H54 (cell line): Measurements from ENCODE around the gene NAALADL2.
A peak's percentile ranks its signal among the peaks of the same experiment; 100 is the strongest.

Experiments used
- DNase-seq: peaks from one replicate; pipeline ENCODE4 v3.0.0; 2011; ENCODE audit warnings: low spot score, mixed read lengths; ENCODE audit not compliant: insufficient read length
- FAIRE-seq: peaks from 3 replicates; lab custom pipeline; 2011; peaks lifted over from hg19 to GRCh38; lab: Jason Lieb, UNC
- POLR2A ChIP-seq: IDR thresholded peaks from 2 replicates; pipeline ENCODE4 v1.6.1; 2011; ENCODE audit warnings: low read depth, mild to moderate bottlenecking, low read length

NAALADL2 gene

GRCh38 chr3:175187586-175187985 is 328.5 kb downstream of the NAALADL2 start:
- DNase-seq: no peak
- no peak for TF ChIP-seq POLR2A
- no peak for FAIRE-seq

- no peak for TF ChIP-seq POLR2A
- FAIRE-seq: peak; percentile 30
- DNase-seq: no peak
These were observed 333.4 kb downstream of the NAALADL2 start for GRCh38 chr3:175192536-175192935.

GRCh38 chr3:175193815-175194518 is 334.8 kb downstream of the NAALADL2 start:
- TF ChIP-seq POLR2A: no peak
- DNase-seq: peak; percentile 6
- FAIRE-seq: peak; percentile 69

GRCh38 chr3:175198991-175199783 is 340.1 kb downstream of the NAALADL2 start:
- no peak for TF ChIP-seq POLR2A
- FAIRE-seq (no peak), DNase-seq (no peak)

GRCh38 chr3:175199961-175200360 is 340.8 kb downstream of the NAALADL2 start:
- DNase-seq: no peak
- no peak for TF ChIP-seq POLR2A
- no peak for FAIRE-seq

- no peak for DNase-seq
- TF ChIP-seq POLR2A: no peak
- peak; percentile 75 for FAIRE-seq
These were observed 341.4 kb downstream of the NAALADL2 start for GRCh38 chr3:175200391-175201095.

DNA sequence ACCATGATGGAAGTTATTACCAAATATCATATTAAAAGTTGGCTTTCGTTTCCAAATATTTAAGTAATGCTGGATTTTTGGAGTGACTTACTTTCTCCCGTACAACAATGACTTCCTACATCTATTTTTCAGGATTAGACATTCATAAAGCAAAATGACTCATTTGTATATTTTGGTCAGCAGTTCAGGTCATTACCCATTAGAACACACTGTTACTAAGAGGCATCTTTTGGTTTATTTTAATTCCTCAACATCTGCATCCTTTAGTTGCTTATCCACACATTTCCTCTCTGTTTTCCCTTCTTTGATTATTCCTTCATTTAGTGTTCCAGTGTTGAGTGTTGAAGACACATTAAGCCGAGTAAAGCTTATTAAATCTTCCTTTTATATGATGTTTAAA is 348.2 kb downstream of the NAALADL2 start:
- FAIRE-seq: peak; percentile 43
- no peak for TF ChIP-seq POLR2A
- DNase-seq: no peak

- no peak for FAIRE-seq
- no peak for TF ChIP-seq POLR2A
- no peak for DNase-seq
These were observed 349.2 kb downstream of the NAALADL2 start for GRCh38 chr3:175208326-175208725.

DNA sequence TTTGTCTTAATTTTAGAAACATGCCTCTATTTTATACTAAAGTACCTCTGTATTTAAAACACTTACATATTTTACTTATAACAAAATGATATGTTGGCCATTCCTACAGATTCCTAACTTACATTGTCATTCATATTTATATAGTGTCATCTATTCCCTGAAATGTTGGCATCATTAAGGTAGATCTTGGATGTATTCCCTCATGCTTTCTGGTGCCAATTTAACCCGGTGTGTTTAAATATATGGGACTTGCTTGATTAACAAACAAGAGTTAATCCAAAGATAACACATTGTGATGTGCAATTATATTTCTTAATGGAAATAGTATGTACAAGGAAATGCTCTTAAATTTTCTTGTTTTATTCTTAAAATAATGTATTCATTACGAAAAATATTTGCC is 352.3 kb downstream of the NAALADL2 start:
- no peak for TF ChIP-seq POLR2A
- no peak for FAIRE-seq
- no peak for DNase-seq

GRCh38 chr3:175212896-175213295 is 353.8 kb downstream of the NAALADL2 start:
- TF ChIP-seq POLR2A: no peak
- FAIRE-seq (no peak), DNase-seq (no peak)

- DNase-seq: no peak
- no peak for TF ChIP-seq POLR2A
- no peak for FAIRE-seq
These were observed 355.1 kb downstream of the NAALADL2 start for GRCh38 chr3:175214216-175214615.

DNA sequence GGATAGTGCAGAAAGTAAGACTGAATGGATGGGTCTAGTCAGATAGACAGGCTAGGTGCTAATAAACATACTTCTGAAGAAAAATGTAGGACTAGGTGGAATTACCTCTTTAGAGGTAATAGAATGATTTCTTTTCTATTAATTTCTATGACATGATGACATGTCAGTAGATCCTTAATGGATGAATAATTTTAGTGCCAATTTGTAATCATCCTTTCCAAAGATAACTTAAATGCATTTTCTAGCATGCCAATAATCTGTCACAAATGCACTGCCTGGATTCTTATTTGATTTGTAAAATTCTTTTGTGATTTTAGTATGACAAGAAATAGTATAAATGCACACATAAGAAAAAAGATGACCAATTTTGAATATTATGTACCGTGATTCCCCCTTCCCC is 356.7 kb downstream of the NAALADL2 start:
- DNase-seq: no peak
- FAIRE-seq: no peak
- no peak for TF ChIP-seq POLR2A

- FAIRE-seq: no peak
- TF ChIP-seq POLR2A: no peak
- no peak for DNase-seq
These were observed 363.2 kb downstream of the NAALADL2 start for GRCh38 chr3:175222356-175222755.

DNA sequence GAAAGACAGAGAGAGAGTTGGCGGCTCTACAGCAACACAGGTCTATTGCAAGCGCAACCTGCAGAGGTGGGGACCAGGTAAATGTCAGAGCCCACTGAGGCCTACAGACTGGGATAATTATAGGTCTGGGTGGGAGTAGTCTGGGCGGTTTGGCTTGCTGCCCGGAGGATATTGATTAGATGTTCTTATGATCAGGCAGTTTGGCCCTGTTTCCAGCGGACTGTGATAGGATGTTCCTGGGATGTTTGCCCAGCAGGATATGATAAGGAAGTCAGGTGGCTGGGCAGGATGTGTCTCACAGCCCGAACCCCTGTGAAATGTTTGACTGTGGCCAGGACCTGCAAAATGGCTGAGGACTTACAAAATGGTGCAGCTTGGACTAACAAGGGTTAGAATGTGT is 364.9 kb downstream of the NAALADL2 start:
- no peak for DNase-seq
- FAIRE-seq: no peak

More for the DNA sequence above, 364.9 kb downstream of the NAALADL2 start:
- TF ChIP-seq POLR2A: no peak
